K562 (cell line): ENCODE data around the gene GOT2. TPM values are rescaled to one million over a fixed set of nuclear protein-coding genes. Genes with fewer than 3 reads are reported as not detected.

Source experiments
- CEBPG ChIP-seq, 3 experiments: fragments of 200-800 bp in 1 of 3; sonication (Bioruptor generic) in 1 of 3; sonication (generic) in 1 of 3; formaldehyde crosslinking in 1 of 3; IDR thresholded peaks in 2 of 3; conservative IDR thresholded peaks in 1 of 3; 2 replicates each; pipeline versions ENCODE4 v1.6.1 to v1.8.0; 2016 to 2022; ENCODE audit warnings: missing compliant biosample characterization in 2 of 3, missing genetic modification characterization in 2 of 3, mild to moderate bottlenecking in 1 of 3, missing genetic modification reagents in 1 of 3
- CXXC5 ChIP-seq: fragments of 250-450 bp; sonication (Bioruptor Pico); IDR thresholded peaks from 2 replicates; pipeline ENCODE4 v1.8.0; 2022; ENCODE audit warnings: inconsistent platforms, mild to moderate bottlenecking, moderate library complexity
- MTA1 ChIP-seq: fragments of 450-650 bp; IDR thresholded peaks from 2 replicates; pipeline ENCODE4 v1.6.1; 2017; ENCODE audit warnings: borderline replicate concordance
- MTA3 ChIP-seq: fragments of 450-650 bp; formaldehyde crosslinking; IDR thresholded peaks from 2 replicates; pipeline ENCODE4 v1.6.1; 2017; ENCODE audit warnings: mild to moderate bottlenecking, borderline replicate concordance
- NR4A1 ChIP-seq, 2 experiments: fragments of 250-450 bp in 1 of 2; fragments of 450-650 bp in 1 of 2; sonication (Bioruptor Pico) in 1 of 2; IDR thresholded peaks; 2 replicates each; pipeline versions ENCODE4 v1.4.0 to v1.6.1; 2016 to 2020; ENCODE audit warnings: mild to moderate bottlenecking in 2 of 2, missing compliant biosample characterization in 1 of 2, missing genetic modification characterization in 1 of 2, moderate library complexity in 1 of 2
- PTRF ChIP-seq: fragments of 450-650 bp; IDR thresholded peaks from 2 replicates; pipeline ENCODE4 v1.6.1; 2016; ENCODE audit warnings: mild to moderate bottlenecking, missing genetic modification characterization, missing compliant biosample characterization
- ZNF174 ChIP-seq: fragments of 250-450 bp; sonication (Bioruptor Pico); IDR thresholded peaks from 2 replicates; pipeline ENCODE4 v1.4.0; 2020; ENCODE audit warnings: mild to moderate bottlenecking
- ZNF696 ChIP-seq: fragments of 250-450 bp; sonication (Bioruptor Pico); conservative IDR thresholded peaks from 2 replicates; pipeline ENCODE4 v1.4.0; 2020; ENCODE audit warnings: mild to moderate bottlenecking, moderate library complexity
- ZNF707 ChIP-seq: fragments of 250-450 bp; sonication (Bioruptor Pico); conservative IDR thresholded peaks from 2 replicates; pipeline ENCODE4 v1.8.0; 2022; ENCODE audit warnings: inconsistent platforms, mild to moderate bottlenecking, moderate library complexity
- ZNF766 ChIP-seq: fragments of 200-800 bp; sonication (Bioruptor generic); conservative IDR thresholded peaks from 2 replicates; pipeline ENCODE4 v1.6.1; 2016; ENCODE audit warnings: missing genetic modification characterization, missing compliant biosample characterization
- polyA plus RNA-seq, 8 experiments: library from polyadenylated mRNA; depleted of rRNA in 4 of 8; stranded (reverse) in 5 of 8; unstranded in 3 of 8; fragments of >200 nt; fragmentation: Nextera tagmentation in 2 of 8; fragmentation: Illumina TruSeq in 1 of 8; extraction: Ambion mirVana in 2 of 8; extraction: Trizol in 1 of 8; gene quantifications; 2 replicates each; pipeline versions ENCODE4 v1.2.1 to v1.2.3, GENCODE V29; 2011 to 2014; ENCODE audit warnings: inconsistent platforms in 1 of 8, missing spikeins in 1 of 8
- total RNA-seq, 7 experiments: library from RNA; depleted of rRNA in 6 of 7; stranded (reverse); fragments of >200 nt in 6 of 7; fragmentation: Illumina TruSeq in 2 of 7; extraction: Trizol in 2 of 7; gene quantifications; 2 replicates each; pipeline versions ENCODE4 v1.2.1 to v1.2.3, GENCODE V29; 2011 to 2021; ENCODE audit warnings: low replicate concordance in 1 of 7
- TF ChIP-seq, protein P1 (sequence below): sonication (generic); formaldehyde crosslinking; IDR thresholded peaks from 2 replicates; pipeline ENCODE4 v1.9.0; 2022; ENCODE audit warnings: mild to moderate bottlenecking, missing genetic modification reagents
- TF ChIP-seq, protein P2 (sequence below): sonication (generic); formaldehyde crosslinking; IDR thresholded peaks from 2 replicates; pipeline ENCODE4 v1.8.0; 2023; ENCODE audit warnings: mild to moderate bottlenecking, missing genetic modification reagents
- TF ChIP-seq, protein P3 (sequence below): fragments of 250-450 bp; sonication (Bioruptor Pico); IDR thresholded peaks from 2 replicates; pipeline ENCODE4 v1.5.0; 2020; ENCODE audit warnings: mild to moderate bottlenecking
- TF ChIP-seq, protein P4 (sequence below): fragments of 250-450 bp; sonication (Bioruptor Pico); IDR thresholded peaks from 2 replicates; pipeline ENCODE4 v1.8.0; 2022; ENCODE audit warnings: moderate library complexity, mild to moderate bottlenecking, inconsistent platforms
- TF ChIP-seq, protein P5 (sequence below): fragments of 250-450 bp; sonication (Bioruptor Pico); IDR thresholded peaks from 2 replicates; pipeline ENCODE4 v1.8.0; 2022; ENCODE audit warnings: inconsistent platforms
- TF ChIP-seq, protein P6 (sequence below): sonication (generic); formaldehyde crosslinking; IDR thresholded peaks from 2 replicates; pipeline ENCODE4 v1.8.0; 2022; ENCODE audit warnings: mild to moderate bottlenecking, low read depth, missing genetic modification reagents

Gene GOT2
- total and polyA plus RNA-seq, 9 of the 15 experiments (the other 6 are each of a cell fraction or from before 2014, with no cell fraction given): 43.1 to 190 (median 80.2) TPM

DNA sequence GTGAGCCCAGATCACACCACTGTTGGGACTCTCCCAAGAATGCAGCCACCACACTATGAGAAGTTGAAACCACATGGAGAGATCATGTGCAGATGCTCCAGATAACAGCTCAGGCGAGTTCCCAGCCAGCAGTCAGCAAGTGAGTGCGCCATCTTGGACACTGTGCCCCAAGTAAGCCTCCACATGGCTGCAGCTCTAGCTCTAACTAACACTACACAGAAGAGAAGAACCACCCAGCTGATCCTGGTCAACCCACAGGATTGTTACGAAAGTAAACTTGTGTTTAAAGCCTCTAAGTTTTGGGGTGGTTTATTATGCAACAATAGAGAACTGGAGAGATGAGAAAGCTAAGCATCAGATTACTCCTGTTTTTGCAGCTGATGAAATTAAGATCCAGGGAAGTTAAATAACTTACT, 75.3 kb downstream of the GOT2 start (continued):
- TF ChIP-seq CXXC5 (CRISPR knock-in tag) (0 out of 2 replicates have a peak, but pooled peaks have one; percentile 36), PTRF (no peak), ZNF174 (CRISPR knock-in tag) (no peak), ZNF707 (CRISPR knock-in tag) (no peak), ZNF766 (CRISPR knock-in tag) (peak; percentile 58), CEBPG (CRISPR knock-in tag; IDR thresholded peaks at IDR 0.05) (no peak), CEBPG (tag; conservative IDR thresholded peaks at IDR 0.05 in 1 of 2, IDR thresholded peaks at IDR 0.05 in 1 of 2) (peak; percentile 65 to 72; a peak in 3 of 4 replicates), ZNF696 (CRISPR knock-in tag) (no peak), NR4A1 (CRISPR knock-in tag; IDR thresholded peaks at IDR 0.05) (no peak), NR4A1 (tag; IDR thresholded peaks at IDR 0.05) (no peak), MTA3 (no peak; the same call in 1 of the 2 replicates), MTA1 (no peak)
- TF ChIP-seq, protein P1, sequence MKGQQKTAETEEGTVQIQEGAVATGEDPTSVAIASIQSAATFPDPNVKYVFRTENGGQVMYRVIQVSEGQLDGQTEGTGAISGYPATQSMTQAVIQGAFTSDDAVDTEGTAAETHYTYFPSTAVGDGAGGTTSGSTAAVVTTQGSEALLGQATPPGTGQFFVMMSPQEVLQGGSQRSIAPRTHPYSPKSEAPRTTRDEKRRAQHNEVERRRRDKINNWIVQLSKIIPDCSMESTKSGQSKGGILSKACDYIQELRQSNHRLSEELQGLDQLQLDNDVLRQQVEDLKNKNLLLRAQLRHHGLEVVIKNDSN (CRISPR knock-in tag): peak; percentile 66
- TF ChIP-seq, protein P2, sequence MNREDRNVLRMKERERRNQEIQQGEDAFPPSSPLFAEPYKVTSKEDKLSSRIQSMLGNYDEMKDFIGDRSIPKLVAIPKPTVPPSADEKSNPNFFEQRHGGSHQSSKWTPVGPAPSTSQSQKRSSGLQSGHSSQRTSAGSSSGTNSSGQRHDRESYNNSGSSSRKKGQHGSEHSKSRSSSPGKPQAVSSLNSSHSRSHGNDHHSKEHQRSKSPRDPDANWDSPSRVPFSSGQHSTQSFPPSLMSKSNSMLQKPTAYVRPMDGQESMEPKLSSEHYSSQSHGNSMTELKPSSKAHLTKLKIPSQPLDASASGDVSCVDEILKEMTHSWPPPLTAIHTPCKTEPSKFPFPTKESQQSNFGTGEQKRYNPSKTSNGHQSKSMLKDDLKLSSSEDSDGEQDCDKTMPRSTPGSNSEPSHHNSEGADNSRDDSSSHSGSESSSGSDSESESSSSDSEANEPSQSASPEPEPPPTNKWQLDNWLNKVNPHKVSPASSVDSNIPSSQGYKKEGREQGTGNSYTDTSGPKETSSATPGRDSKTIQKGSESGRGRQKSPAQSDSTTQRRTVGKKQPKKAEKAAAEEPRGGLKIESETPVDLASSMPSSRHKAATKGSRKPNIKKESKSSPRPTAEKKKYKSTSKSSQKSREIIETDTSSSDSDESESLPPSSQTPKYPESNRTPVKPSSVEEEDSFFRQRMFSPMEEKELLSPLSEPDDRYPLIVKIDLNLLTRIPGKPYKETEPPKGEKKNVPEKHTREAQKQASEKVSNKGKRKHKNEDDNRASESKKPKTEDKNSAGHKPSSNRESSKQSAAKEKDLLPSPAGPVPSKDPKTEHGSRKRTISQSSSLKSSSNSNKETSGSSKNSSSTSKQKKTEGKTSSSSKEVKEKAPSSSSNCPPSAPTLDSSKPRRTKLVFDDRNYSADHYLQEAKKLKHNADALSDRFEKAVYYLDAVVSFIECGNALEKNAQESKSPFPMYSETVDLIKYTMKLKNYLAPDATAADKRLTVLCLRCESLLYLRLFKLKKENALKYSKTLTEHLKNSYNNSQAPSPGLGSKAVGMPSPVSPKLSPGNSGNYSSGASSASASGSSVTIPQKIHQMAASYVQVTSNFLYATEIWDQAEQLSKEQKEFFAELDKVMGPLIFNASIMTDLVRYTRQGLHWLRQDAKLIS (CRISPR knock-in tag): no peak
- TF ChIP-seq, protein P3, sequence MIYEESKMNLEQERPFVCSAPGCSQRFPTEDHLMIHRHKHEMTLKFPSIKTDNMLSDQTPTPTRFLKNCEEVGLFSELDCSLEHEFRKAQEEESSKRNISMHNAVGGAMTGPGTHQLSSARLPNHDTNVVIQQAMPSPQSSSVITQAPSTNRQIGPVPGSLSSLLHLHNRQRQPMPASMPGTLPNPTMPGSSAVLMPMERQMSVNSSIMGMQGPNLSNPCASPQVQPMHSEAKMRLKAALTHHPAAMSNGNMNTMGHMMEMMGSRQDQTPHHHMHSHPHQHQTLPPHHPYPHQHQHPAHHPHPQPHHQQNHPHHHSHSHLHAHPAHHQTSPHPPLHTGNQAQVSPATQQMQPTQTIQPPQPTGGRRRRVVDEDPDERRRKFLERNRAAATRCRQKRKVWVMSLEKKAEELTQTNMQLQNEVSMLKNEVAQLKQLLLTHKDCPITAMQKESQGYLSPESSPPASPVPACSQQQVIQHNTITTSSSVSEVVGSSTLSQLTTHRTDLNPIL: no peak
- TF ChIP-seq, protein P4, sequence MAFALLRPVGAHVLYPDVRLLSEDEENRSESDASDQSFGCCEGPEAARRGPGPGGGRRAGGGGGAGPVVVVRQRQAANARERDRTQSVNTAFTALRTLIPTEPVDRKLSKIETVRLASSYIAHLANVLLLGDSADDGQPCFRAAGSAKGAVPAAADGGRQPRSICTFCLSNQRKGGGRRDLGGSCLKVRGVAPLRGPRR (CRISPR knock-in tag): no peak
- TF ChIP-seq, protein P5, sequence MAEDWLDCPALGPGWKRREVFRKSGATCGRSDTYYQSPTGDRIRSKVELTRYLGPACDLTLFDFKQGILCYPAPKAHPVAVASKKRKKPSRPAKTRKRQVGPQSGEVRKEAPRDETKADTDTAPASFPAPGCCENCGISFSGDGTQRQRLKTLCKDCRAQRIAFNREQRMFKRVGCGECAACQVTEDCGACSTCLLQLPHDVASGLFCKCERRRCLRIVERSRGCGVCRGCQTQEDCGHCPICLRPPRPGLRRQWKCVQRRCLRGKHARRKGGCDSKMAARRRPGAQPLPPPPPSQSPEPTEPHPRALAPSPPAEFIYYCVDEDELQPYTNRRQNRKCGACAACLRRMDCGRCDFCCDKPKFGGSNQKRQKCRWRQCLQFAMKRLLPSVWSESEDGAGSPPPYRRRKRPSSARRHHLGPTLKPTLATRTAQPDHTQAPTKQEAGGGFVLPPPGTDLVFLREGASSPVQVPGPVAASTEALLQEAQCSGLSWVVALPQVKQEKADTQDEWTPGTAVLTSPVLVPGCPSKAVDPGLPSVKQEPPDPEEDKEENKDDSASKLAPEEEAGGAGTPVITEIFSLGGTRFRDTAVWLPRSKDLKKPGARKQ (CRISPR knock-in tag): no peak
- TF ChIP-seq, protein P6, sequence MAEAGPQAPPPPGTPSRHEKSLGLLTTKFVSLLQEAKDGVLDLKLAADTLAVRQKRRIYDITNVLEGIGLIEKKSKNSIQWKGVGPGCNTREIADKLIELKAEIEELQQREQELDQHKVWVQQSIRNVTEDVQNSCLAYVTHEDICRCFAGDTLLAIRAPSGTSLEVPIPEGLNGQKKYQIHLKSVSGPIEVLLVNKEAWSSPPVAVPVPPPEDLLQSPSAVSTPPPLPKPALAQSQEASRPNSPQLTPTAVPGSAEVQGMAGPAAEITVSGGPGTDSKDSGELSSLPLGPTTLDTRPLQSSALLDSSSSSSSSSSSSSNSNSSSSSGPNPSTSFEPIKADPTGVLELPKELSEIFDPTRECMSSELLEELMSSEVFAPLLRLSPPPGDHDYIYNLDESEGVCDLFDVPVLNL (CRISPR knock-in tag): no peak
